LNCaP clone FGC (cell line): Measurements from ENCODE around the gene MEGF11.

Experiments used
- DNase-seq: peaks from one replicate; pipeline ENCODE4 v3.0.0-alpha.2; 2011; ENCODE audit warnings: low read depth
- H3K4me3 ChIP-seq: 2 replicates; pipeline ENCODE4 v1.5.1; 2011; ENCODE audit warnings: mild to moderate bottlenecking, low read depth, low read length, control low read depth
- CTCF ChIP-seq: IDR thresholded peaks from 2 replicates; pipeline ENCODE4 v1.5.1; 2012; ENCODE audit warnings: mild to moderate bottlenecking; ENCODE audit not compliant: control insufficient read depth, insufficient read depth; ENCODE audit errors: extremely low read depth

Gene MEGF11

GRCh38 chr15:66030650-66031049 is 222.9 kb downstream of the MEGF11 start:
- no peak overlapping the region for H3K4me3 ChIP-seq
- TF ChIP-seq CTCF: no peak
- no peak for DNase-seq

GRCh38 chr15:66029650-66030049 is 223.9 kb downstream of the MEGF11 start:
- no peak overlapping the region for H3K4me3 ChIP-seq
- TF ChIP-seq CTCF: no peak
- DNase-seq: no peak

- H3K4me3 ChIP-seq: no peak overlapping the region
- DNase-seq: no peak
- no peak for TF ChIP-seq CTCF
These were observed 226.2 kb downstream of the MEGF11 start for GRCh38 chr15:66027268-66027805.

GRCh38 chr15:66025972-66026371 is 227.6 kb downstream of the MEGF11 start:
- H3K4me3 ChIP-seq: no peak overlapping the region
- no peak for DNase-seq
- no peak for TF ChIP-seq CTCF

- no peak for TF ChIP-seq CTCF
- H3K4me3 ChIP-seq: no peak overlapping the region
- no peak for DNase-seq
These were observed 228.5 kb downstream of the MEGF11 start for GRCh38 chr15:66025015-66025452.

GRCh38 chr15:66024116-66024515 is 229.4 kb downstream of the MEGF11 start:
- no peak for TF ChIP-seq CTCF
- no peak for DNase-seq
- no peak overlapping the region for H3K4me3 ChIP-seq

GRCh38 chr15:66023311-66023972 is 230.1 kb downstream of the MEGF11 start:
- no peak overlapping the region for H3K4me3 ChIP-seq
- TF ChIP-seq CTCF: no peak
- DNase-seq: no peak
